Fibroblast of upper back skin (primary cell): ENCODE measurements around the gene STRAP.

Source experiments
- DNase-seq: peaks from one replicate; pipeline ENCODE4 v3.0.0-alpha.2; 2013

STRAP gene

DNA sequence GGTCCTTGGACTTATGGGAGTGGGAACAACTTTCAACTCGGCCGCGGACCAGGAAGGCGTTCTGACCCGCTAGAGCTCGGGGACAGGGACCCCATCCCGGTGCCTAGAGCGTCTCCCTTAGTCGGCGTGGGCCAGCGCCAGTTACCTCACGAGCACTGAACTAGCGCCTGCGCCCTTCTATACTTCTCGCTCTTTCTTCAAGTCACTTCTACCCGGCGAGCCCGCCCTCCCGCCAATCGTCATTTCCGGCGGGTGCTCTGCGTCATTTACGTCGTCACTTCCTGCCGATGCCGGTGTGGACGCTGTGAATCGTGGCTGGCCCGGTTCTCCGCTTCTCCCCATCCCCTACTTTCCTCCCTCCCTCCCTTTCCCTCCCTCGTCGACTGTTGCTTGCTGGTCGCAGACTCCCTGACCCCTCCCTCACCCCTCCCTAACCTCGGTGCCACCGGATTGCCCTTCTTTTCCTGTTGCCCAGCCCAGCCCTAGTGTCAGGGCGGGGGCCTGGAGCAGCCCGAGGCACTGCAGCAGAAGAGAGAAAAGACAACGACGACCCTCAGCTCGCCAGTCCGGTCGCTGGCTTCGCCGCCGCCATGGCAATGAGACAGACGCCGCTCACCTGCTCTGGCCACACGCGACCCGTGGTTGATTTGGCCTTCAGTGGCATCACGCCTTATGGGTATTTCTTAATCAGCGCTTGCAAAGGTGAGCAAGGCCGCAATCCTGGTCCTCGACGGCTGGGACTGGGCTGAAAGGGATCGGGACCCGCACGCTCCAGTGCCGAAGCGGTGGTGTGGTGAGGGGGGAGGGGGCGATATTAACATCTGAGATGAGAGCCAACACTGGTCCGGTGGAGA, at the start of gene STRAP:
Gene STRAP, plus strand, starts transcription at position 270 of the 854 bp plus-strand sequence. Its CDS starts 321 bp downstream, at position 591.
- peak; percentile 97 for DNase-seq

- no peak for DNase-seq
Measured at GRCh38 chr12:15834575-15834974, 47.6 kb upstream of the STRAP start.

GRCh38 chr12:15837141-15837790, 44.9 kb upstream of the STRAP start:
- peak; percentile 95 for DNase-seq

DNA sequence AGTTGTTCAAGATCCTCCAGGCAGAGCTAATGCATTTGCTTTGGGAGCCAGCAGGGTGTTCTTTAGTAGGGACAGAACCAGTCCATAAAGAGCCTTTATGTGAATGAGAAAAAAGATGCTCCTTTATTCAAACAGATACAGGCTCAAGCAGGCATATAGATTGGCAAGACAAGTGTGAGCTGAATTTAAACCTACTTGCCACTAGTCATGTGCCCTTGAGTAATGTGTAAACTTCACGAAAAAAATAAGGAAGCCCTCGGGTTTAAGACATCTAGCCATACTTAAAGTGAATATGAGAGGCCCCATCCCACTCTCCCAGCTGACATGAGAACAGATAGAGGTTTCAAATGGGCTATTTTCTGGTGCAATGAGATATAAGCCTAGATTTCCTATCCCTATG, 43.1 kb upstream of the STRAP start:
- no peak for DNase-seq

DNA sequence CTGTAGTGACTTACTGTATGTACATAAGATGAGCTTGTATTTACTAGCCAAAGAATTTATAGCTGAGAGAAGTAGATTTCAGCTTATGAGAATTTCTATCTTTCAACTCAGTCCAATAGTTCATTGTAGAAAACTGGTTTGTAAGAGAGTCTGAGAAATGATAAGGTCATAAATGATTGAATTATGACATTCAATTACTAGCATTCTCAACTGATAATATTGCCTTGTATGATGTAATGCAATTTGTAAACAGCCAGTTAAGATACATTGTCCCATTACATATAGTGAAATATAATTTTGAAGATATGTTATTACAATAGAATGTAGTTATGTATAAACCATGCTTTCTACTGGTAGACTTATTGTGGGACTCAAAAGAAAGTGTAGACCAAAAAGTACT, 42.5 kb upstream of the STRAP start:
- no peak for DNase-seq

DNA sequence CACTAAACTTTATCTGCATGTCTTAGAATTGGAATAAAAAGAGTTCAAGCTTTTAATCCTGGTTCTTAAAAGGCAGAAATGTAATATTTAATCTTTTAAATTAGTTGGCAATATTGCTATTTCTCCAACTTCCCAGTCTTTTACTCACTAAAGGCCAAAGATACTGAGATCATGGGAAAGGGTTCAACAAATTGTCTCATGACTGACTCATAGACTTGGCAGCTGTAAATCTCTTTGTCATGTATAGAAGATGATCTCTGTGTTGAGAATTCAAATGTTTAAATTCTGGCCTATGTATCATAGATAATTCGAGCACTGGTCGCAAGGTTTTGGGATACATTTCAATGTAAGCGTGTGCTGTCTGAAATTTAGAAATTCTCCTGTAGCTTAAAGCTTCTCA, 40.1 kb upstream of the STRAP start:
- DNase-seq, result peak; percentile 94

- peak; percentile 67 for DNase-seq
Measured at GRCh38 chr12:15846887-15847286, 35.3 kb upstream of the STRAP start.

GRCh38 chr12:15848606-15849005, 33.6 kb upstream of the STRAP start:
- no peak for DNase-seq

DNA sequence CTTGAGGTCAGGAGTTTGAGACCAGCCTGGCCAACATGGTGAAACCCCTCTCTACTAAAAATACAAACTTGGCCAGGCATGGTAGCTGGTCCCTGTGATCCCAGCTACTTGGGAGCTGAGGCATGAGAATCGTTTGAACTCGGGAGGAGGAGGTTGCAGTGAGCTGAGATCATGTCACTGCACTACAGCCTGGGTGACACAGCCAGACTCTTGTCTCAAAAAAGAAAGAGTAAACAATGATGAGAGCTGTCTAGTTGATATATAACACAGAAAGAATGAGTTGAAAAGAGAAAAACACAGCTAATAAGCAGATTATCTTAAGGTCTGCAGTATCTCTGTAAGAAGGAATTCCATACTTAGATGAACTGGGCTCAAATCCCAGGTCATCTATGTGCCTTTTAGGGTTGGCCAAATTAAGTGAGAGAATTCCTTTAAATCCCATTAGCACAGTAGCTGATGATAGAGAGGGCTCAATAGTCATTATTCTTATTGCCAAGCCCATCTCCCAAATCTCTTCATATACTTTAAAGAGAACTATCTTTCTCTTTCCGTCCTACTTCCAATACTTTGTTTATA, 31.1 kb upstream of the STRAP start:
- DNase-seq, result no peak

DNA sequence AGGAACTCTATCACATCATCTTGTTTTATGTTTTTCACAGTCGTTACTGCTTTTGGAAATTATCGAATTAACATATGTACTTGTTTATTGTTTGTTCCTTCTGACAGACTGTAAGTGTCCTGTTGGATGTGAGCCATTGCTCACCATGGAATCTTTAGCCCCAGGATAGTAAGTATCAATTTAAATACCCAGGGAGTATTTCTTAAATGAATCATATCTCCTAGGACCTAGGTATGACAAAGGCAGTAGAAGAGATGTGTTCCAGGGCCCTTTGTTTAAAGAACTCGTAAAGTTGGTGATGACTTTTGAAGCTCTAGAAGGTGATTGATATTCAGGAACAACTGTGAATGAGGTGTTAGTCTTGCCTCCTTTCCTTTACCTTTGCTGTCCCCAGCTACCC, 30.3 kb upstream of the STRAP start:
- no peak for DNase-seq

DNA sequence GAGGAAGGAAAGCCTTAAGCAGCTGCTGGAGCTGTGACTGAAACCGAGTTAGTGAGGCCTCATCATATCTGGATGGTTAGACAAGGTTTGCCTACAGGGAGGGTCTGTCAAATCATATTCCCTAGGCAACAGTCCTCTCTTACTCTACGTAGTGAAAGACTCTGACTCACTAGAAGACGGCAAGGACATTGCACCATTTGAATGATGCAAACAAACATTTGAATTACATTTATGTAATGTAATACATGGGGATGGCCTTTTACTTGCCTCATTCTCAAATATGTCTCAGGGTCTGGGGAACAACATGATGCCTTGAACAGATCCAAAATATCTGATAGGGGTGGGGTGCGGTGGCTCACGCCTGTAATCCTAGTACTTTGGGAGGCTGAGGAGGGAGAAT, 29.8 kb upstream of the STRAP start:
- DNase-seq, result peak; percentile 80

DNA sequence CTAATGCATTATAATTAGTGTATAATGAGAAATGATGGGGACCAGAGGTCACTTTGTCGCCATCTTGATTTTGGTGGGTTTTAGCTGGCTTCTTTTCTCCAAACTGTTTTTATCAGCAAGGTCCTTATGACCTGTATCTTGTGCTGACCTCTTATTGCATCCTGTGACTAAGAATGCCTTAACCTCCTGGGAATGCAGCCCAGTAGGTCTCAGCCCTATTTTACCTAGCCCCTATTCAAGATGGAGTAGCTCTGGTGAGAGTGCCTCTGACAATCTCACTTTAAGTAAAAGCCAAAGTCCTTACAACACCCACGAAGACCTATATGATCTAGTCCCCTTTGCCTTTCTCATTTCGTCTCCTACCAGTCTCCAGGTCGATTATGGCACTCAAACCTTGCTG, 28.3 kb upstream of the STRAP start:
- no peak for DNase-seq

GRCh38 chr12:15854916-15855315, 27.3 kb upstream of the STRAP start:
- no peak for DNase-seq

- DNase-seq, result peak; percentile 55
Measured at GRCh38 chr12:15855646-15856045, 26.5 kb upstream of the STRAP start.

DNA sequence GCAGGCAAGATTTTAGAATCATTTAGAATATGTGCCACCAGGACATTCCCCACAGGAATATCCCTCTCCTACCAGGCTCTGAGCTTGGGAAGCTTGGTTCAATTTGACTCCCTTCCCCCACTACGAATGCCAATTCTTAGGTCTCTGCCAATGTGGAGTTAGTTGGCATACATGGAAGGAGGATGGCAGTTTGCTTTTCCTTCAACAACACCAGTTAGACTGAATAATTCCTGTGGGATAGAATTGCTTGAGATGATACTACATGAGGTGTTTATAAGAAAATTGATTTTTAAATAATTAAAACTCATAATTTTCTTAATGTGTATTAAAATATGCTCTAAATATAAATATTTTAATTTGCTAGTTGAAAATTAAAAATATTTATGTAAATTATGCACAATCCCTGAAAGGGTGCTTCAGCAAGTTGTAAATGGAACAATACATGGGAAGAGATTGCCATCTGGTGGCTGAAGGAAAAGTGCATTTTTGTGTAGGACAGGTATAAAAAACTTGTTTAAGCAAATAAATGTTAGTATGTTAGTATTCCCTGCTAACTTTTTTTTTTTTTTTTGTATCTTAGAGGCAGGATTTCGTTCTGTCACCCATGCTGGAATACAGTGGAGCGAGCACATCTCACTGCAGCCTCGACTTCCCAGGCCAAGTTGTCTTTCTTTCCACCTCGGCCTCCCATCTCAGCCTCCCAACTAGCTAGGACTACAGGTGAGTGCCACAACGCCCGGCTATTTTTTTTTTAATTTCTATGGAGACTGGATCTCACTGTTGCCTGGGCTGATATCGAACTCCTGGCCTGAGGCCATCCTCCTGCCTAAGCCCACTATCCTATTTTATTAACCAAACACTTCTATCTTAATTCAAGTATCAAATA, 25.8 kb upstream of the STRAP start:
- DNase-seq, result peak; percentile 72

GRCh38 chr12:15858353-15858752, 23.8 kb upstream of the STRAP start:
- no peak for DNase-seq

GRCh38 chr12:15859116-15859515, 23.1 kb upstream of the STRAP start:
- no peak for DNase-seq

- DNase-seq, result no peak
Measured at GRCh38 chr12:15861404-15861803, 20.8 kb upstream of the STRAP start.

- no peak for DNase-seq
Measured at GRCh38 chr12:15862840-15863239, 19.3 kb upstream of the STRAP start.

GRCh38 chr12:15863372-15863771, 18.8 kb upstream of the STRAP start:
- peak; percentile 40 for DNase-seq

DNA sequence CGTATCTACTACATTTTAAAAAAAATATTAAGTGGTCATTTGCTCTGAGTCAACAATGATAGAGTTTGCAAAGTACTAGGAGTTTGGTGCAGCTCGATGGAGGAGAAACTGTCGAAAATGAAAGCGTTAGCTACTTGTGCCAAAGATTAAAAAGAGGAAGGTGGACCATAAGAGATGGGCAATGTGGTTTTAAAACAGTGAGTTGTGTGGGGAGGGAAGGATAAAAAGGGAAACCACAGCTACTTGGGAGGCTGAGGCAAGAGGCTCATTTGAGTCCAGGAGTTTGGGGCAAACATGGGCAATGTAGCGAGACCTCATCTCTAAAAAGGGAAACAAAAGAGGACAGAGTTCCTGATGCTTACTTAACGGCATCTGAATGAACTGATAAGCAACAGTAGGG, 18.2 kb upstream of the STRAP start:
- no peak for DNase-seq

DNA sequence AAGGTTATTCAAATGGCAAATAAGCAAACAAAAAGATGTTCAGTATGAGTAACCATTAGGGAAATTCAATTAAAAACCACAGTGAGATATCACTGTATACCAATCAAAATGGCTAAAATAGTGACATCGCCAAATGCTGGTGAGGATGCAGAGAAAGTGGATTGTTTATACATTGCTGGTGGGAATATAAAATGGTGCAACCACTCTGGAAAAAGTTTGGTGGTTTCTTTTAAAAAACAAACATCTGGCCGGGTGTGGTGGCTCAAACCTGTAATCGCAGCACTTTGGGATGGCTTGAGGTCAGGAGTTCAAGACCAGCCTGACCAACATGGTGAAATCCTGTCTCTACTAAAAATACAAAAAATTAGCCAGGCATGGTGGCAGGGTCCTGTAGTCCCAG, 14.0 kb upstream of the STRAP start:
- no peak for DNase-seq

- no peak for DNase-seq
Measured at GRCh38 chr12:15873556-15873955, 8.6 kb upstream of the STRAP start.
